T-helper 2 cell treated with Interferon-gamma antibody and Interleukin-4, amounts not matched to agents 5 μg/mL and 100 μg/mL, for 36 hours (primary cell): ENCODE measurements around the gene PCNX2.
"Not testable (repeated sequence)": the region's sequence is repeated elsewhere in the genome, so short reads cannot be mapped to it uniquely, and the experiment has no call there.

Experiments
- DNase-seq: peaks from one replicate; pipeline ENCODE4 v3.0.0; 2021; ENCODE audit warnings: low spot score
- H3K27ac Mint-ChIP-seq: one replicate; pipeline ENCODE4 v1.8.0; 2021; ENCODE audit warnings: mild to moderate bottlenecking, mixed read lengths
- H3K27me3 Mint-ChIP-seq: one replicate; pipeline ENCODE4 v1.8.0; 2021; ENCODE audit warnings: low read depth, mixed read lengths
- H3K36me3 Mint-ChIP-seq: one replicate; pipeline ENCODE4 v1.8.0; 2021; ENCODE audit warnings: low read depth, mixed read lengths
- H3K4me1 Mint-ChIP-seq: one replicate; pipeline ENCODE4 v1.8.0; 2021; ENCODE audit warnings: low read depth, mixed read lengths
- H3K4me3 Mint-ChIP-seq: one replicate; pipeline ENCODE4 v1.8.0; 2022; ENCODE audit warnings: mild to moderate bottlenecking, moderate library complexity, mixed read lengths
- H3K9me3 Mint-ChIP-seq: one replicate; pipeline ENCODE4 v1.8.0; 2021; ENCODE audit warnings: mixed read lengths

Gene PCNX2

DNA sequence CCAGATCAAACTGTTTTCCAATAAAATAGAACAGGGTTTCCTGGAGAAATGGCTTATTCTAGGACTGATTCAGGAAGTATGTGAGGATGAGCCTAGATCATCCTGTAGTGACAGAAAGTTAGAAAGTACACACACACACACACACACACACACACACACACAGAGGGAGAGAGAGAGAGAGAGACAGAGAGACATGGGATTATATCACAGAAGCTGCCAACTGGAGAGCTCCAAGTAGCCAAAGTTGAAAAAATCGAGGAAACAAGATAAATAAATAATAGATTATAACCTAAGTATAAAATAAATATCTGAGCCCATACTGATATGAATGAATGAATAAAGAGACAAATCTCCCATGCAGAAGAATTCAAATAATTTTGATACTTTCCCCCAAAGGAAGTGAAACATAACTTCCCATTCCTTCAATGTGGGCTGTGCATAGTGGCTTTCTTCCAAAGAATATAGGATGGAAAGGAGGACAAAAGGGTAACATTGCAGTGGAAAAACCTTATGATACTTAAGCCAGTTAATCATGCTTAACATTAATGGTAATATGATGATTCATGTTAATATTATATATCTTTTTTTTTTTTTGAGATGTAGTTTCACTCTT lies 173.5 kb downstream of the PCNX2 start:
- H3K27me3 Mint-ChIP-seq = no peaks in the 10 kb centered on the region
- H3K9me3 Mint-ChIP-seq = no peaks in the 10 kb centered on the region
- no peak for DNase-seq
- no peak overlapping the region for H3K27ac Mint-ChIP-seq
- H3K36me3 Mint-ChIP-seq = peaks cover 5% of the 10 kb centered on the region
- H3K4me1 Mint-ChIP-seq = no peaks in the 10 kb centered on the region
- H3K4me3 Mint-ChIP-seq = no peak overlapping the region

DNA sequence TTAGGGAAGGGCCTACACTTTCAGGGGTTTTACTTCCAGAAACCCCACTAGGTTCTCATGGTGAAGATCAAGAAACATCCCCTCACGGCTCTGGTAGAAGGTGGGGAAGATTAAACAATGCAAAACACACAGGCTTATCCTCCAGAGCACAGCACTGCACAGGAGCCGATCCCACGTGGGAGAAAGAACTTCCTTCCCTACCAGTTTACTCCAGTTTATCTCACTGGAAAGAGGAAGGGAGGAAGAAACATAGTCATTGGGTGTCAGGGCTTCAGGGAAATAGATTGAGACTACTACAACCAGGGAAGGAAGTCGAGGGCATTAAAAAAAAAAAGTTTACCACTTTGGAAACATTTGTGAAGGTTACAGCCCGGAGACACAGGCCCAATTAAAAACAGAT lies 180.7 kb downstream of the PCNX2 start:
- H3K36me3 Mint-ChIP-seq = peaks cover 1% of the 10 kb centered on the region
- no peaks in the 10 kb centered on the region for H3K27me3 Mint-ChIP-seq
- peak overlapping the region; percentile 11 for H3K4me3 Mint-ChIP-seq
- H3K4me1 Mint-ChIP-seq = peaks cover 25% of the 10 kb centered on the region
- no peak for DNase-seq
- H3K27ac Mint-ChIP-seq = peak overlapping the region; percentile 19
- no peaks in the 10 kb centered on the region for H3K9me3 Mint-ChIP-seq

DNA sequence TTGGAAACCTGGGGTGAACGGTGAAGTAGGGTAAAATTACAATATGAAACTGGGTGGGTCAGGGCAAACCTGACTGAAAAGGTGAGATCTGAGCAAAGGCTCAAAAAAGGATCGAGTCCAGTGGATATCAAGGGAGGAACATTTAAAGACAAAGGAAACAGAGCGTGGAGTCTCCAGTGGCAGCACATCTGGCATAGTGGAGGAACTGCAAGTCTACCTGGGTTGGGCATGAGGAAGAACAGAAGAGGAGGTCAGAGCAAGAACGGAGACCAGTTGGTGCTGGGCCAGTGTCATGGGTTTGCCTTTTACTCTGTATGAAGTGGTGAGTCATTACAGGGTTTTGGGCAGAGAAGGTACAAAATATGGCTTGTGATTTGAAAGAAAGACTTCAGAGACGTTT lies 181.4 kb downstream of the PCNX2 start:
- peaks cover 1% of the 10 kb centered on the region for H3K36me3 Mint-ChIP-seq

DNA sequence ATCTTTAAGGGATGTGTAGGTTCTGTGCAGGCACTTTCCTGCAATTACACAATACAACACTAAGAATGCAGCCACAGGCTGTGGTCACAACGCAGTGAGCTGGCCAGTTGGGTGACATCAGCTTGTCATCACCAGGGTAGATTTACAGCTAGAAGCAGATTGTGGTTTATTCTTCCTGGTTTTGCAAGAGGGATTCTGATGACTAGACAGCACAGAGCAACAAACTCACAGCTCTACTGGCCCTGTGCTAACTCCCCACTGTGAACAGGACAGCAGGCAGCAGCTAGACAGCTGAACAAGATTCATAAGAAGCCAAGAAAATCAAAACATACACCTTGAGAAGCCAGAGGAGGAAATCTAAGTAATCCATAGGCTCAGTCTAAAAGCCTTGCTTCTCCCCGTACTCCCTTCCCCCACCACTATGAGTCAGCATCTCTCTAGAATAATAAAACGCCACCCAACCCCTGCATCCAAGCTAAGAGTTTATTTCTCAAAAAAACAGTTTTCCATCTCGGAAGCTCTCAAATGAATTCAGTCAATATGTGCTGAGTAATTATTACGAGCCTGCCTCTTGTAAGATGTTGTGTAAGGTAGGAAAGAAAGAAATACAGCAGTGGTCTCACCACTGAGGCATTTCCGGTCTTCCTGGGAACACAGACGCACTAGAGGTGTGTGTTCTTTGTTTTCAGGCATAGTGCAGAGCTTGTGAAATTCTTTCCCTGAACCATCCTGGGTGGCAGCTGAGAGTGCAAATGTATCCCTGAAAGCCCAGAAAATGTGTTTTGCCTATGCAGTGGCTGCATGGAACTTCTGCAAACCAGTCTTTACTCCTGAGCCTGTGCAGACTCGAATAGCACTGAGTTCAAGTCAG lies 182.3 kb downstream of the PCNX2 start:
- H3K27ac Mint-ChIP-seq = peak overlapping the region; percentile 88

More for the DNA sequence above, 181.4 kb downstream of the PCNX2 start:
- H3K27ac Mint-ChIP-seq = peak overlapping the region; percentile 21
- H3K4me1 Mint-ChIP-seq = peaks cover 25% of the 10 kb centered on the region
- no peak overlapping the region for H3K4me3 Mint-ChIP-seq
- DNase-seq = no peak
- no peaks in the 10 kb centered on the region for H3K27me3 Mint-ChIP-seq
- no peaks in the 10 kb centered on the region for H3K9me3 Mint-ChIP-seq

DNA sequence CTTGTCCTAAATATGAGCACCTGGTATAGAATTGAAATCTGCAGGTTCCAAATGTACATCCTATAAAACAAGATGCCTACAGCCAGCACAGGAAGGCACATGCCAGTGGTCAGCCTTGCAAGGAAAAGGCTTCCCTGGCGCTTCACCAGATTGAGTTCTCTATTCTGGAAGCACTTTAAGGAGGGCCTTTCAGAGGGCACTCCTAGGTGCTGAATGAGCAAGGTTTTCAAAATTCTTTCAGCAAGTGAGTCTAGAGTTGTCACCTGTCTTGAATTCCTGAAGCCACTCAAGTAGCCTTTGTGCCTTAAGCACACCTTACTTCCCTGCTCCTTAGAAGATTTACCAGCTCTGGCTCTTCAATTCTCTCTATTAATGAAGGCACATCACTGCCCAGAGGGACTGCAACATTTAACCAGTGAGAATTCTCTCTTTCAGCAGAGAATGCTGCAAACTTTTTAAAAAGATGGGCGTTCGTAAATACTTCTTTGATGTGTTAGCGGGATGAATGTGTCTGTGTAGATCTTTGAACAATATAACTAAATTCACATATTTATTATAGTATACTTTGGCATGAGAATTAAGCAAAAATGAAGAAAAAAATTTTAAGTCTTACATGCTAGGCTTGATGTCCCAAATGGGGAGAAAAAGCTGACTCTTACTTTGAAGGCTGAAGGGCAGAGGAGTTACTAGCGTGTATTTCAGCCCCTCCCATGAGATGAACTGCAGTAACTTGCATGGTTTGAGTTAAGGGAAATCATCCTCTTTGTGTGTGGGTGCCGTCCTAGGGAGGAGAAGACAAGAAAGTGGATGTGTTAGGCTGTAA lies 183.1 kb downstream of the PCNX2 start:
- Mint-ChIP-seq H3K9me3 (no peaks in the 10 kb centered on the region), H3K27me3 (no peaks in the 10 kb centered on the region), H3K27ac (peak overlapping the region; percentile 88), H3K36me3 (peaks cover 1% of the 10 kb centered on the region), H3K4me3 (peak overlapping the region; percentile 75), H3K4me1 (peaks cover 25% of the 10 kb centered on the region)
- DNase-seq = no peak

More for the DNA sequence above, 182.3 kb downstream of the PCNX2 start:
- H3K36me3 Mint-ChIP-seq = peaks cover 1% of the 10 kb centered on the region
- peak; percentile 71 for DNase-seq
- H3K4me1 Mint-ChIP-seq = peaks cover 25% of the 10 kb centered on the region
- H3K9me3 Mint-ChIP-seq = no peaks in the 10 kb centered on the region
- peak overlapping the region; percentile 75 for H3K4me3 Mint-ChIP-seq
- H3K27me3 Mint-ChIP-seq = no peaks in the 10 kb centered on the region

DNA sequence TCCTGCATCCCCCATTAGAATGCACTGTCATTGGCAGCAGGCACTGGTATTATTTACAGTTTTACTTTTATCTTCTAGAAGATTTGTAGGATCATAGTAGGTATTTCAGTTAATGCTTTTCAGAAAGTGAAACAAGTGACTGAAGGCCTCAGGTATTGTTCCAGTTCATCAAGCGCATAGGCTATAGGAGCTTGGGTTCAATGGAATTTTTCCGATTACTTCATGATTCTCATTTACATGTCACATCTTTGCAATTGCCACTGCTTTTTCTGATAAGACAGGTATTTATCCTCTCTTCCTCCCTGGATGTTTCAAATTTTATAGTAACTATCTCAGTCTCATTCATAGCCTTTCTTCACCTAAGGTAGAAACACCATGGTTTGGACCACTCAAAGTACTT lies 183.8 kb downstream of the PCNX2 start:
- Mint-ChIP-seq H3K27ac (no peak overlapping the region), H3K4me1 (peaks cover 25% of the 10 kb centered on the region), H3K36me3 (peaks cover 1% of the 10 kb centered on the region), H3K4me3 (no peak overlapping the region), H3K27me3 (no peaks in the 10 kb centered on the region), H3K9me3 (no peaks in the 10 kb centered on the region)
- no peak for DNase-seq

DNA sequence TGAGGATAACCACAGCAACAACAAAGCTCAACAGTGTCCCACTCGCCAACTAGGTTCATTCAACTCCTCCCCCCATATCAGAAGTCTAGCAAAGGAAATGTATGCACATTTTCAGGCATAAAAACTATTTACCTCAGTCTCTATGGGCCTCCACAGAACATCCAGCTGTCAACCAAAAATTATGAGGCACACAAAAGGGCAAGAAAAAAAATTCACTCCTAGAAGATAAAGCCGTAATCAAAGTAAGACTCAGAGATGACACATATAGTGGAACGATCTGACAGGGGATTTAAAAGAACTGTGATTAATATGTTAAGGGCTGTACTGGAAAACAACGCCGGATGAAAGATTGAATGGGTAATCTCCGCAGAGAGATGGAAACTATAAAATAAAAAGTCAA lies 186.4 kb downstream of the PCNX2 start:
- peaks cover 1% of the 10 kb centered on the region for H3K36me3 Mint-ChIP-seq
- peaks cover 17% of the 10 kb centered on the region for H3K4me1 Mint-ChIP-seq
- H3K9me3 Mint-ChIP-seq = no peaks in the 10 kb centered on the region
- H3K27ac Mint-ChIP-seq = no peak overlapping the region
- H3K27me3 Mint-ChIP-seq = no peaks in the 10 kb centered on the region
- no peak for DNase-seq
- no peak overlapping the region for H3K4me3 Mint-ChIP-seq

DNA sequence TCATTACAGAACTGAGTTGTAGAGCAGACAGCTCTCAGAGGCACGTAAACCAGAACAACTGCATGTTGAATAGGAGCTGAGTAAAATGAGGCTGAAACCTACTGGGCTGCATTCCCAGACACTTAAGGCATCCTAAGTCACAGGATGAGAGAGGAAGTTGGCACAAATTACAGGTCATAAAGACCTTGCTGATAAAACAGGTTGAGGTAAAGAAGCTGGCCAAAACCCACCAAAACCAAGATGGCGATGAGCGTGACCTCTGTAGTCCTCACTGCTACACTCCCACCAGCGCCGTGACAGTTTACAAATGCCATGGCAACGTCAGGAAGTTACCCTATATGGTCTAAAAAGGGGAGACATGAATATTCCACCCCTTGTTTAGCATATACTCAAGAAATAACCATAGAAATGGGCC lies 187.8 kb downstream of the PCNX2 start:
- not testable (repeated sequence) for H3K4me3 Mint-ChIP-seq, H3K9me3 Mint-ChIP-seq, H3K27me3 Mint-ChIP-seq, H3K36me3 Mint-ChIP-seq, H3K27ac Mint-ChIP-seq, H3K4me1 Mint-ChIP-seq, DNase-seq

DNA sequence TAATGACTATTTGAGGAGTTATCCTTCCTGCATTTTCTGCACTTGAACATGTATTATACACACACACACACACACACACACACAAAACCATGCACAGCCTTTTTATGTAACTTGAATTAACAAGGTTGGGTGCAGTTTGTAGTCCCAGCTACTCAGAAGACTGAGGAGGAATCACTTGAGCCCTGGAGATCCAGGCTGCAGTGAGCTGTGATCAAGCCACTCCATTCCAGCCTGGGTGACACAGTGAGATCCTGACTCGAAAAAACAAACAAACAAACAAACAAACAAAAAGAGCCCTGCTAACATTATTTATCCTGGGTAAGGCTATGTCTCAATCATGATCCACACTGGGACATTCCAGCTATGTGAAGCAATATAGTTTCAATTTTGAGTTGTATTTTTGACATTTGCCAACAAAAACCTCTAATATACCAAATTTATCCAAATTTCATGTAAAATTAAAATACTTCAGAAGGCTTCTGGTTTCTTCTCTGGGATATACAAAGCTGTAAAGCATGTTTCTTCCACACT lies 188.3 kb downstream of the PCNX2 start:
- Mint-ChIP-seq H3K27ac (no peak overlapping the region), H3K36me3 (peaks cover 9% of the 10 kb centered on the region), H3K4me3 (no peak overlapping the region), H3K9me3 (peaks cover 6% of the 10 kb centered on the region), H3K4me1 (peaks cover 7% of the 10 kb centered on the region), H3K27me3 (no peaks in the 10 kb centered on the region)
- no peak for DNase-seq

DNA sequence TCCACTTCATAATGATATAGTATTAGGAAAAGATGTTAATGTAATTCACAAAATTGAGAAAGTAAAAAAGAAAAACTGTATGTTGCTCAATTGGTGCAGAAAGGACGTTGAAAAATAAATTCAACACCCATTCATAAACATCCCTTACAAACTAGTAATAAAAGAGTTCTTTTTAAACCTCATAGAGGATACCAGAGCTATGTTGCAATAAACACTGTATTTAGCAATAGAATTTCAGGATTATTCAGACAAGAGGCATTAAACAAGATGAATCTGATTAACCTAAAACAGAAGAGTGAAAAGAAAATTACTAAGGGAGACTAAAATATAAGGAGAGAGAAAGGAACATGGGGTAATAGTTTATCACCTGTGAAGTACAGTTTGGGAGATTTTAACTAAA lies 190.3 kb downstream of the PCNX2 start:
- Mint-ChIP-seq H3K4me3 (no peak overlapping the region), H3K27me3 (no peaks in the 10 kb centered on the region), H3K27ac (no peak overlapping the region), H3K36me3 (peaks cover 8% of the 10 kb centered on the region), H3K4me1 (peaks cover 11% of the 10 kb centered on the region), H3K9me3 (peaks cover 6% of the 10 kb centered on the region)
- DNase-seq = no peak

DNA sequence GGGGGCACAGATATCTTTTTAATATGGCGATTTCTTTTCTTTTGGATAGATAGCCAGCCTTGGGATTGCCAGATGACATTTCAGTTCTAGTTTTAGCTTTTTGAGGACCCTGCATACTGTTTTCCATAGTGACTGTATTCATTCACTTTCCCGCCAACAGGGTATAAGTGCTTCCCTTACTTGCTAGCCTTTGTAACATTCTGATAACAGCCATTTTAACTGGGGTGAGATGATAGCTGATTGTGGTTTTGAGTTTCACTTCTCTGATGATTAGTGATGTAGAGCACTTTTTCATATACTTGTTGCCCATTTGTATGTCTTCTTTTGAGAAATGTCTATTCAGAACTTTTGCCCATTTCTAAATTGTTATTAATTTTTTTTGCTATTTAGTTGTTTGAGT lies 193.2 kb downstream of the PCNX2 start:
- H3K4me3 Mint-ChIP-seq = no peak overlapping the region
- H3K36me3 Mint-ChIP-seq = peaks cover 8% of the 10 kb centered on the region
- H3K9me3 Mint-ChIP-seq = peaks cover 6% of the 10 kb centered on the region
- H3K4me1 Mint-ChIP-seq = peaks cover 13% of the 10 kb centered on the region
- H3K27me3 Mint-ChIP-seq = no peaks in the 10 kb centered on the region
- DNase-seq = no peak
- no peak overlapping the region for H3K27ac Mint-ChIP-seq

DNA sequence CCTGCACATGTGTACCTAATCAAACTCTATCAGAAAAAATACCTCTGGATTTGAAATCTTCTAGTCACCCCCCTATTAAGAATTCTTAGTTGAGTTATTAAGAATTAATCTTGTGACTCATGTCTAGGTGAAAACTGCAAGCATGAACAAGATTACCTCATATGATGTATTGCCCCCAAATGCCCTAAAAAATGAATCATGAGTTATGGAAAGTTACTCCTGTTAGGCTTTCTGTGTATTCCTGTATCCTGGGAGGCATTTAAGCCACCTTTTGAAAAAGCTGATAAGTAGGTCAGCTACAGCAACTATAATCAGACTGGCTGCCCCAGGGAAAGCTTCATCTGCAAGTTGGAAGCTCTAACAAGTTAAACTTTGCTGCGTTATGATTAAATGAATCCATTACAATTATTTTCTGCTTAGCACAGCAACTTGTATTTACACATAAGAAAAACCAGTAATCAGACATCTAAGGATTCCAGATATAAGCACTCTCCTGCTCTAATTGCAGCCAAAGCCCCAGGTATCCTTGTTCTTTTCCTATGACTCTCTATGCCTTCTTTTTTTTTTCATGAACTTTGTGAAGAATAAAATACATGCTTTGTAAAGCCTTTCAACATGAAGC lies 197.5 kb downstream of the PCNX2 start:
- Mint-ChIP-seq H3K27me3 (no peaks in the 10 kb centered on the region), H3K36me3 (peaks cover 8% of the 10 kb centered on the region), H3K4me3 (no peak overlapping the region), H3K4me1 (peaks cover 15% of the 10 kb centered on the region), H3K9me3 (no peaks in the 10 kb centered on the region), H3K27ac (no peak overlapping the region)
- no peak for DNase-seq

DNA sequence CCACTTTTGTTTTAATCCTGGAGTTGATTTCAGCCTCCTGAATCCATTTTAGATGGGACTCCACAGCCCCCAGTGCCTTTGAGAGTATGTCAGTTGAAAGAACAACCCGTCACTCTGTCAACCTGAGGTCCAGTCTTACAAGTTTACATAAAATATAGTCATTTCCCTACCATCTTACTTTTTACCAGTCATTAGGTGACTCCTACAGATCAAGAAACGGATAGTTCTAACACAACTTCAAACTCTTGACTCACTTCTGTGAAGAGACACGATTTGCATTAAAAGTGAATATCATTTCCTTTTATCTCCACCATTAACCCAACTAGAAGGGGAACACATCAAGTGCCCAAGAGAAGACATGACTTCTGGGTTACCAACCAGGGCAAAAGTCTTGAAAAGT lies 198.0 kb downstream of the PCNX2 start:
- DNase-seq = no peak
- Mint-ChIP-seq H3K4me1 (peaks cover 12% of the 10 kb centered on the region), H3K36me3 (peaks cover 8% of the 10 kb centered on the region), H3K27ac (no peak overlapping the region), H3K27me3 (no peaks in the 10 kb centered on the region), H3K9me3 (no peaks in the 10 kb centered on the region), H3K4me3 (no peak overlapping the region)
